K562 (cell line): Measurements from ENCODE around the gene P3H1. TPM values are rescaled to one million over a fixed set of nuclear protein-coding genes. Genes with fewer than 3 reads are reported as not detected.

Experiments
- ARID3A ChIP-seq: IDR thresholded peaks from 2 replicates; pipeline ENCODE4 v1.6.1; 2012; ENCODE audit warnings: low read depth, low read length, improper control_type of control experiment, borderline replicate concordance
- BHLHE40 ChIP-seq: IDR thresholded peaks from 2 replicates; pipeline ENCODE4 v1.6.1; 2011; ENCODE audit warnings: low read length, improper control_type of control experiment
- CTCF ChIP-seq, 3 experiments: IDR thresholded peaks in 2 of 3; conservative IDR thresholded peaks in 1 of 3; 2 replicates each; pipeline ENCODE4 v1.5.1; 2011 to 2012; ENCODE audit warnings: low read length in 3 of 3, mild to moderate bottlenecking in 3 of 3, control low read depth in 2 of 3, improper control_type of control experiment in 1 of 3, inconsistent platforms in 1 of 3, low read depth in 1 of 3, mixed read lengths in 1 of 3, moderate library complexity in 1 of 3; ENCODE audit not compliant: insufficient read depth in 2 of 3
- IRF9 ChIP-seq: fragments of 450-650 bp; IDR thresholded peaks from 2 replicates; pipeline ENCODE4 v1.6.1; 2016; ENCODE audit warnings: missing biosample characterization, missing genetic modification characterization
- KDM2B ChIP-seq: fragments of 250-450 bp; sonication (Bioruptor Pico); IDR thresholded peaks from 2 replicates; pipeline ENCODE4 v1.8.0; 2021; ENCODE audit warnings: mild to moderate bottlenecking, moderate library complexity
- KLF13 ChIP-seq: fragments of 450-650 bp; IDR thresholded peaks from 2 replicates; pipeline ENCODE4 v1.6.1; 2016; ENCODE audit warnings: missing genetic modification characterization, low read depth, mild to moderate bottlenecking, missing compliant biosample characterization, moderate library complexity, borderline replicate concordance
- LEF1 ChIP-seq: fragments of 450-650 bp; IDR thresholded peaks from 2 replicates; pipeline ENCODE4 v1.6.1; 2016; ENCODE audit warnings: mild to moderate bottlenecking
- PRMT5 ChIP-seq: sonication (generic); formaldehyde crosslinking; IDR thresholded peaks from 2 replicates; pipeline ENCODE4 v1.5.0; 2020; ENCODE audit warnings: missing genetic modification reagents
- RCOR1 ChIP-seq, 2 experiments: IDR thresholded peaks; 2 replicates each; pipeline ENCODE4 v1.6.1; 2012; ENCODE audit warnings: low read depth in 2 of 2, low read length in 2 of 2, borderline replicate concordance in 1 of 2, improper control_type of control experiment in 1 of 2
- TAF15 ChIP-seq: fragments of 200-400 bp; formaldehyde crosslinking; IDR thresholded peaks from 2 replicates; pipeline ENCODE4 v1.6.1; 2017; ENCODE audit warnings: mild to moderate bottlenecking, low read depth, low read length, moderate library complexity
- YY1 ChIP-seq, 3 experiments: IDR thresholded peaks; 2 replicates each; pipeline ENCODE4 v1.6.1; 2011; ENCODE audit warnings: low read length in 2 of 3, mild to moderate bottlenecking in 2 of 3, moderate library complexity in 2 of 3, borderline replicate concordance in 1 of 3, control low read depth in 1 of 3, low read depth in 1 of 3; ENCODE audit not compliant: insufficient read depth in 3 of 3, insufficient replicate concordance in 2 of 3, control insufficient read depth in 1 of 3, insufficient read length in 1 of 3; ENCODE audit errors: extremely low read depth in 1 of 3
- ZKSCAN8 ChIP-seq: fragments of 200-800 bp; sonication (Bioruptor generic); IDR thresholded peaks from 2 replicates; pipeline ENCODE4 v1.6.1; 2016; ENCODE audit warnings: missing genetic modification characterization, missing compliant biosample characterization
- ZNF184 ChIP-seq: sonication (generic); formaldehyde crosslinking; IDR thresholded peaks from 2 replicates; pipeline ENCODE4 v1.5.0; 2020; ENCODE audit warnings: missing genetic modification reagents
- ZNF3 ChIP-seq: fragments of 250-450 bp; sonication (Bioruptor Pico); IDR thresholded peaks from 2 replicates; pipeline ENCODE4 v1.5.0; 2021; ENCODE audit warnings: mild to moderate bottlenecking, moderate library complexity
- ZNF76 ChIP-seq: fragments of 250-450 bp; sonication (Bioruptor Pico); IDR thresholded peaks from 2 replicates; pipeline ENCODE4 v1.4.0; 2020; ENCODE audit warnings: mild to moderate bottlenecking, moderate library complexity, borderline replicate concordance
- ZNF778 ChIP-seq: fragments of 450-650 bp; formaldehyde crosslinking; IDR thresholded peaks from 2 replicates; pipeline ENCODE4 v1.4.0; 2020; ENCODE audit warnings: mild to moderate bottlenecking, moderate library complexity
- polyA plus RNA-seq, 8 experiments: library from polyadenylated mRNA; depleted of rRNA in 4 of 8; stranded (reverse) in 5 of 8; unstranded in 3 of 8; fragments of >200 nt; fragmentation: Nextera tagmentation in 2 of 8; fragmentation: Illumina TruSeq in 1 of 8; extraction: Ambion mirVana in 2 of 8; extraction: Trizol in 1 of 8; gene quantifications; 2 replicates each; pipeline versions ENCODE4 v1.2.1 to v1.2.3, GENCODE V29; 2011 to 2014; ENCODE audit warnings: inconsistent platforms in 1 of 8, missing spikeins in 1 of 8
- total RNA-seq, 7 experiments: library from RNA; depleted of rRNA in 6 of 7; stranded (reverse); fragments of >200 nt in 6 of 7; fragmentation: Illumina TruSeq in 2 of 7; extraction: Trizol in 2 of 7; gene quantifications; 2 replicates each; pipeline versions ENCODE4 v1.2.1 to v1.2.3, GENCODE V29; 2011 to 2021; ENCODE audit warnings: low replicate concordance in 1 of 7
- TF ChIP-seq, protein P1 (sequence below): fragments of 450-650 bp; IDR thresholded peaks from 2 replicates; pipeline ENCODE4 v1.6.1; 2016; ENCODE audit warnings: borderline replicate concordance
- TF ChIP-seq, protein P2 (sequence below): sonication (generic); formaldehyde crosslinking; IDR thresholded peaks from 2 replicates; pipeline ENCODE4 v1.5.0; 2020; ENCODE audit warnings: missing genetic modification reagents

P3H1 gene
- total and polyA plus RNA-seq, 9 of the 15 experiments (the other 6 are each of a cell fraction or from before 2014, with no cell fraction given), result 1.7 to 81.7 (median 45.7) TPM

DNA sequence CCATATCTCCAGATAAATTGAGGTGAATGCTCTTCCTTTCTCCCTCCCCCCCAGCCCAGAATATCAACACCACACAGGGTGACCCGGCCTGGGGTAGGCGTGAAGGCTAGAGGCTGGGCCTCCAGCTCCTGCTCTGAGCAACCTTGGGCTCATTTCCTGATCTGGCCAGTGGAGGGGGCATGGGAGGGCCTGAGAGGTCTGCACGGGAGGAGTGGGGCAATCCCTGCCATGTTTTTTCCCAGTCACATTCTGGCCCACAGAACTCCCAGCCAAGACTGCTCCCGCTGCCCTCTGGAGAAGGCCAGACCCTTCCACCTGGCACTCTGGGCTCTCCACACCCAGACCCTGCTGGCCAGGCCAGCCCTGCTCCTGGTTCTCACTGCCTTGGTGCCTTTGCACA lies 30.7 kb downstream of the P3H1 start (continued):
- TF ChIP-seq, protein P1, sequence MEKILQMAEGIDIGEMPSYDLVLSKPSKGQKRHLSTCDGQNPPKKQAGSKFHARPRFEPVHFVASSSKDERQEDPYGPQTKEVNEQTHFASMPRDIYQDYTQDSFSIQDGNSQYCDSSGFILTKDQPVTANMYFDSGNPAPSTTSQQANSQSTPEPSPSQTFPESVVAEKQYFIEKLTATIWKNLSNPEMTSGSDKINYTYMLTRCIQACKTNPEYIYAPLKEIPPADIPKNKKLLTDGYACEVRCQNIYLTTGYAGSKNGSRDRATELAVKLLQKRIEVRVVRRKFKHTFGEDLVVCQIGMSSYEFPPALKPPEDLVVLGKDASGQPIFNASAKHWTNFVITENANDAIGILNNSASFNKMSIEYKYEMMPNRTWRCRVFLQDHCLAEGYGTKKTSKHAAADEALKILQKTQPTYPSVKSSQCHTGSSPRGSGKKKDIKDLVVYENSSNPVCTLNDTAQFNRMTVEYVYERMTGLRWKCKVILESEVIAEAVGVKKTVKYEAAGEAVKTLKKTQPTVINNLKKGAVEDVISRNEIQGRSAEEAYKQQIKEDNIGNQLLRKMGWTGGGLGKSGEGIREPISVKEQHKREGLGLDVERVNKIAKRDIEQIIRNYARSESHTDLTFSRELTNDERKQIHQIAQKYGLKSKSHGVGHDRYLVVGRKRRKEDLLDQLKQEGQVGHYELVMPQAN, result no peak
- no peak for TF ChIP-seq ZNF76 (CRISPR knock-in tag)
- no peak for TF ChIP-seq IRF9 (tag)
- no peak for TF ChIP-seq ZNF3 (CRISPR knock-in tag)
- no peak for TF ChIP-seq TAF15
- TF ChIP-seq PRMT5 (CRISPR knock-in tag), result no peak
- peak; percentile 30 to 68 (median 37) for TF ChIP-seq YY1 (IDR thresholded peaks at IDR 0.05; ENCODE audit: borderline replicate concordance in 1 of 3, control insufficient read depth in 1 of 3, extremely low read depth in 1 of 3, insufficient read depth in 3 of 3, insufficient read length in 1 of 3, insufficient replicate concordance in 2 of 3, low read depth in 1 of 3, low read length in 2 of 3)
- no peak for TF ChIP-seq LEF1
- TF ChIP-seq RCOR1 (IDR thresholded peaks at IDR 0.05; ENCODE audit: borderline replicate concordance in 1 of 2, low read depth in 2 of 2, low read length in 2 of 2), result 0 out of 4 replicates have a peak, but pooled peaks of 1 of the 2 experiments have one; percentile 11
- no peak for TF ChIP-seq ARID3A
- TF ChIP-seq BHLHE40, result peak; percentile 81
- TF ChIP-seq KDM2B (CRISPR knock-in tag), result no peak
- no peak for TF ChIP-seq ZKSCAN8 (CRISPR knock-in tag)
- TF ChIP-seq CTCF (IDR thresholded peaks at IDR 0.05 in 2 of 3, conservative IDR thresholded peaks at IDR 0.05 in 1 of 3; ENCODE audit: insufficient read depth in 2 of 3, low read depth in 1 of 3, low read length in 3 of 3), result peak; percentile 69 to 81 (median 73)
- TF ChIP-seq ZNF778 (CRISPR knock-in tag), result no peak
- TF ChIP-seq, protein P2, sequence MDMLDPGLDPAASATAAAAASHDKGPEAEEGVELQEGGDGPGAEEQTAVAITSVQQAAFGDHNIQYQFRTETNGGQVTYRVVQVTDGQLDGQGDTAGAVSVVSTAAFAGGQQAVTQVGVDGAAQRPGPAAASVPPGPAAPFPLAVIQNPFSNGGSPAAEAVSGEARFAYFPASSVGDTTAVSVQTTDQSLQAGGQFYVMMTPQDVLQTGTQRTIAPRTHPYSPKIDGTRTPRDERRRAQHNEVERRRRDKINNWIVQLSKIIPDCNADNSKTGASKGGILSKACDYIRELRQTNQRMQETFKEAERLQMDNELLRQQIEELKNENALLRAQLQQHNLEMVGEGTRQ (CRISPR knock-in tag), result no peak
- TF ChIP-seq KLF13 (tag), result peak; percentile 43; the same call in 1 of the 2 replicates
- TF ChIP-seq ZNF184 (CRISPR knock-in tag), result no peak
